D721Med (cell line): ENCODE results near the gene KCNH1.

Experiments used
- DNase-seq: peaks from one replicate; pipeline ENCODE4 v3.0.0; 2011; ENCODE audit warnings: low spot score; ENCODE audit not compliant: insufficient read length
- FAIRE-seq: peaks from 2 replicates; lab custom pipeline; 2011; peaks lifted over from hg19 to GRCh38; lab: Jason Lieb, UNC
- TF ChIP-seq, protein P1 (sequence below): IDR thresholded peaks from 2 replicates; pipeline ENCODE4 v1.5.1; 2012; ENCODE audit warnings: mild to moderate bottlenecking, control low read depth; ENCODE audit not compliant: insufficient read depth; ENCODE audit errors: missing control alignments

KCNH1 gene

DNA sequence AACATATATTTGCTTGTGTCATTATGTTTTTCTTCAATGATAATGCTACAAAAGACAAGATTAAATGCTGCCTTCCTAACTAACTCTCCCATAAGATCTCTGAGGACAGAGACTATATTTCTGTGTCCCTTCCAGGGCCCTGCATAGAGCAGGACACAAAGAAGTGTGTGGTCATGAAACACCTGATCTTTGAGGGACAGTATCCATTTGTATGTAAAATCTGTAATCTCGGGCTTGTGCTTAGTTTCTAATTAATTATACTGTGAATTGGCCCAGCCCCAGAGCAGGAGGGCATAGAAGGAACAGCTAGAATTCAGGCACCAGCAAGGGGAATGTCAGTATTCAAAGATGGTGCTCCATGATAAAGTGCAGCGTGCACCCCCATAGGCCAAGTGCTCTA is 430.4 kb downstream of the KCNH1 start:
- DNase-seq (no peak), FAIRE-seq (no peak)
- TF ChIP-seq, protein P1, sequence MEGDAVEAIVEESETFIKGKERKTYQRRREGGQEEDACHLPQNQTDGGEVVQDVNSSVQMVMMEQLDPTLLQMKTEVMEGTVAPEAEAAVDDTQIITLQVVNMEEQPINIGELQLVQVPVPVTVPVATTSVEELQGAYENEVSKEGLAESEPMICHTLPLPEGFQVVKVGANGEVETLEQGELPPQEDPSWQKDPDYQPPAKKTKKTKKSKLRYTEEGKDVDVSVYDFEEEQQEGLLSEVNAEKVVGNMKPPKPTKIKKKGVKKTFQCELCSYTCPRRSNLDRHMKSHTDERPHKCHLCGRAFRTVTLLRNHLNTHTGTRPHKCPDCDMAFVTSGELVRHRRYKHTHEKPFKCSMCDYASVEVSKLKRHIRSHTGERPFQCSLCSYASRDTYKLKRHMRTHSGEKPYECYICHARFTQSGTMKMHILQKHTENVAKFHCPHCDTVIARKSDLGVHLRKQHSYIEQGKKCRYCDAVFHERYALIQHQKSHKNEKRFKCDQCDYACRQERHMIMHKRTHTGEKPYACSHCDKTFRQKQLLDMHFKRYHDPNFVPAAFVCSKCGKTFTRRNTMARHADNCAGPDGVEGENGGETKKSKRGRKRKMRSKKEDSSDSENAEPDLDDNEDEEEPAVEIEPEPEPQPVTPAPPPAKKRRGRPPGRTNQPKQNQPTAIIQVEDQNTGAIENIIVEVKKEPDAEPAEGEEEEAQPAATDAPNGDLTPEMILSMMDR, result no peak

DNA sequence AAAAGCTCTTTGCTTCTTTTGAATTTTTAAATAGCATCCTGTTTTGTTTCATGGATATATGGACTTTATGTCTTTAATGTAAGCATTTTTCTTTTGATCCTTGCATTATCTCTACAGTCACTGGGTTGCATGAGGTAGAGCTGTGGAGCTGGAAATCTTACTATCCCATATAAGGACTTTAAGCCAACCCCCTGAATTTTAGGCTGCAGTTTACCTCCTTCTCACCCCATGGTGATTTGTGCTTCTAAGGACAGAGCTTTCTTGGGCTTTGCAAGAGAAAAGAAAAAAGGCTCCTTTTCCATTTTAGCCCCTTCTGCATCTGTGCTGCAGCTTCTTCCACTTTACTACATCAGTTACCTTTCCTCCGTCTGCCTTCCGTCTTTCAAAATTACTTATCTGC is 431.4 kb downstream of the KCNH1 start:
- DNase-seq, result no peak
- FAIRE-seq, result no peak
- TF ChIP-seq, protein P1, result no peak

DNA sequence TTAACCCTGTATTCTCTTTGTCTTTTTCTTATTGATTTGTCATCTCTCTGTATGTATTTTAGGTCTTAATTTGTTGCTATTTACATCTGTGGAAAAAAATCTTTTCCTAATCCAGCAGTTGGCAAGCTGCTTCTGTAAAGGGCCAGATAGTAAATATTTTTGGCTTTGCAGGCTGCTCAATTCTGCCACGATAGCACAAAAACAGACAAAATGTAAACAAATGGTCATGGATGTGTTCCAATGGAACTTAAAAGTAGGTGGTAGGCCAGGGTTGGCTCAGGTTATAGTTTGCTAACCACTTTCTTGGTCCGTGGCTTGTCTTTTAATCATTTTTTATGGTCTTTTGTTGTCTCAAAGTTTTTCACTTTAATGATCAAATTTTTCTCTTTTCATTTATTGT is 433.4 kb downstream of the KCNH1 start:
- TF ChIP-seq, protein P1, result no peak
- DNase-seq, result no peak
- no peak for FAIRE-seq

DNA sequence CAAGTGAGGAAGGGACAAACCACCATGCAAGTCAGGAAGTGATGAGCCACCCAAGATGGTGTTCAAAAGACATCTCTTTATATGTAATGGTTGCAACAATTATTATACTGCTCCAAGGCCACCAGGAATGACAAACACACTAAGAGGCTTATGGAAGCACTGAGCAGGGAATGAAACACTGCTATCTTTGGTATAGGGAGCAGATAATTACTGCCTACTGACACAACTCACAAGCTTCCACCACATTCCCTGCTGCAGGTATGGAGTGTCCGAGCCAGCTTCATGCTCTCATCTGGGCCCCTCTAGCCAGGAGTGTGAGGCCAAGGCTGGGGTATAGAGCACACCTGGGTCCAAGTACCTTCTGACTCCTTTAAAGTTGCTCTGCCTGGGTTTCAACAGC is 433.9 kb downstream of the KCNH1 start:
- no peak for DNase-seq
- TF ChIP-seq, protein P1, result no peak
- no peak for FAIRE-seq

- FAIRE-seq, result no peak
- TF ChIP-seq, protein P1, result no peak
- no peak for DNase-seq
Observed at GRCh38 chr1:210698661-210699060, 435.3 kb downstream of the KCNH1 start.

- DNase-seq, result no peak
- FAIRE-seq, result no peak
- TF ChIP-seq, protein P1, result no peak
Observed at GRCh38 chr1:210697185-210697584, 436.8 kb downstream of the KCNH1 start.

DNA sequence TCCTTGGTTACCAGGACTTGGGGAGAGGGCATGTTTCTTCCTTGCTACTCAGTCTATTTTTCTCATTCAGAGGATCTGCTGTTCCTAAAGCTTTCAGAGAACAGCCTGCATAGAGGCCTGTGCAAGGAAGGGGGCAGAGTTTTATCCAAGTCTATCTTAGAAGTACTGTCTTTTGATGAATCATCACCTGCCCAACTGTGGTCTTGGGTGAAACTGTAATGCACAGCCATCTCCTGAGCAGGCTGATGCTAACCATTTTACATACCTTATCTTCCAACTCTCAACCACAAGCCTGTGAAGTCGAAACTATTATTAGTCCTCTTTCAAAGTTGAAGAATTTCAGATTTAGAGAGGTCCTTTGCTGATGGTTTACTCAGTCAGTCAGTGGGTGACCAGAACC is 437.2 kb downstream of the KCNH1 start:
- FAIRE-seq (no peak), DNase-seq (no peak)
- TF ChIP-seq, protein P1, result no peak
